HG02870 (cell line): ENCODE results near the gene EPB41L5.
"Not testable (repeated sequence)": the region's sequence is repeated elsewhere in the genome, so short reads cannot be mapped to it uniquely, and the experiment has no call there.

Experiments used
- ATAC-seq: cut with Tn5 transposase; IDR thresholded peaks from one replicate; pipeline ENCODE4 v1.9.1; 2021; ENCODE audit warnings: mild to moderate bottlenecking, moderate library complexity; ENCODE audit not compliant: unreplicated experiment

The EPB41L5 gene

GRCh38 chr2:120094795-120095194 is 81.9 kb downstream of the EPB41L5 start:
- no peak for ATAC-seq

DNA sequence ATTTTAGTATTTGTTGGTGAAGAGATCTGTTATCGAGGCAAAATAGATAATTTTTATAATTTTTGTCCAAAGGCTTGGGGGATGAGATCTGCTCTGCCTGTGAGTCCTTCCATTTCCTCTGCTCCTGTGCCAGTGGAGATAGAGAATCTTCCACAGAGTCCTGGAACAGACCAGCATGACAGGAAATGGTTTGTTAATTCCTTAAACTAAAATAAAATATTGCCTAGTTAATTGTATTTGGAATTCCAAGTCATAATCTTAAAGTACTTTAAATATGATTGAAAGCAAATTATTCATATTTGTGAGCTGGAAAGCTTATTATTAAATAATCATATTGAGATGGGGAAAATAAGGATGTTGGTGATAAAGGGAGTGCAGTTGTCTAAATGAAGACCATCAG is 87.8 kb downstream of the EPB41L5 start:
- ATAC-seq, result no peak

DNA sequence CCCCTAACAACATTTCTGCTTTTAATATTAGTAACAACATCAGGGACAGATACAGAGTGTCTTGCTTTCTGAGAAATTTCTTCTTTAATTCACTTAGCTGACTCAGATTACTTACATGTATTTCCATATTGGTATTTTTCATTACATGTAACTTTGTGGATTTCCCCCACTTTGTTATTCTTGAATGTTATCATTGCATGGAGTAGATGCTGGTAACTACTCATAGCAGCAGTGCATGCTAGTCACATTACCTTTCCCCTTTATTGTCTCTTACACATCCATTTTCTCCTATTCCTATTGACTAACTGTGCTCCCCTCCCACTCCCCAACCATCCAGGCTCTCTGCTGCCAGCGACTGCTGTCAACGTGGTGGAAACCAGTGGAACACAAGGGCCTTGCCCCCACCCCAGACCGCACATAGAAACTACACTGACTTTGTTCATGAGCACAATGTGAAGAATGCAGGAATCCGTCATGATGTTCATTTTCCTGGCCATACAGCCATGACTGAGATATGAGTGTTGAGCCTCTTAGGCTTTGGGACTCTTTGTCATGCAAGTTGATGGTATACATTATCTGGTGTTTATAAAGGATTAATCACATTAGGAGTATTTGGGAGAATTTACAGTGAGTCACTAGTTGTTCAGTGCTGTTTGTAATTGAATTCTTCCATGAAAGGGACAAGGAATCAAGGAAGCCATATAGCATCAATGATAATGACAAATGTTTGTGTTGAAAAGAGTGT is 91.0 kb downstream of the EPB41L5 start:
- ATAC-seq, result no peak

DNA sequence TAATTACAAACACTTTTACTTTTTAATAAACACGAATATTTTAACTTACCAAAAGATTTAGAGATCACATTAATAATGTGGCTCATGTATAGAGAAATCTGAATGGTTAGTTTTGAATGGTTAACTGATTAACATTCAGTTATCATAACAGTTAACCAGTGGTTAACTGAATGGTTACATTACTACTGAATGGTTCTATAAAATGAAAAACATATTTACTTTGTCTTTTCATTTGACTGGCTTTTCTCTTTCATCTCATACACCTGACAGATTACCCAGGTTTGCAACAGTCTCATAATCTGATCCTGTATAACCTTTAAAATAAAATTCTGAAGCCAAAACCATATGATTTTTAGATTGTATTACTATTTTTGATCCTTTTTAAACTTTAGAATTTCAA is 91.9 kb downstream of the EPB41L5 start:
- no peak for ATAC-seq

- peak; percentile 89 for ATAC-seq
Observed at GRCh38 chr2:120105360-120105759, 92.5 kb downstream of the EPB41L5 start.

- ATAC-seq, result no peak
Observed at GRCh38 chr2:120108049-120108448, 95.2 kb downstream of the EPB41L5 start.

- no peak for ATAC-seq
Observed at GRCh38 chr2:120108749-120109148, 95.9 kb downstream of the EPB41L5 start.

DNA sequence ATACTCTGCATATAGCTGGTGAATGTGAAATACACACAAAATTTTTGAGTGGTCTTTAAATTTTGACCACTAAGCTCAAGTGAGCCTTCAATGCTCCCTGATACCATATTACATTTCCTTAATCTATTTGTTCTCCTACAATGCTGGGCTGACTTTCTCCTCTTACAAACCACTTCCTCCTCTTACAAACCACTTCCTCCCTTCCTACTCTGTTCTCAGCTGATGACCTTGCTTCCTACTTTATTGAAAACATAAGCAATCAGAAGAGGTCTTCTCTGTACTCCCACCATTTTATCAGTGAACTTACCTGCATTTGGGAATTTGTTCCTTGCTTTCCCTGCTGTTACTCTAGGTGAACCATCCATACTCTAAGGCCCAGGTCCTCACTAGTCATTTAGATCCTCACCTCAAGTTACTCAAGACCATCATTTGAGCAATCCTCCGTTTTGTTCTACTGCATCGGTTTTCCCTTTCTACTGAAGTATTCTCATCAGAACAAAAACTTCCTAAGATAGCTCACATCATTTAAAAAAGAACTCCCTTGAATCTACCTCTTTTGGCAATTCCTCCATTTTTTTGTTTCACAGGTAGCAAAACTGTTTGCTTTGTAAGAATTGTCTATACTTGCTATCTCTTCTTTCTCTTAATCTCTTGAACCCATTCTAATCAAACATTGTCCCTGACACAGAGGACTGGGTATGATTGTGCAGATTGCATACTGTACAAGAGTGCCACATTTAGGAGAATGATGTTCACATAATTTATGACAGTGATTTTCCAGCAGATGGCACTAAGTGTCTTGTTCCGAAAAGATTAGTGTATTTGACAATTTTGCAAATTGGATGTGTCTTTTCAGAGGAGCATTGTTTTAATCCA is 96.5 kb downstream of the EPB41L5 start:
- ATAC-seq, result no peak

GRCh38 chr2:120110062-120110362 is 97.1 kb downstream of the EPB41L5 start:
- no peak for ATAC-seq

DNA sequence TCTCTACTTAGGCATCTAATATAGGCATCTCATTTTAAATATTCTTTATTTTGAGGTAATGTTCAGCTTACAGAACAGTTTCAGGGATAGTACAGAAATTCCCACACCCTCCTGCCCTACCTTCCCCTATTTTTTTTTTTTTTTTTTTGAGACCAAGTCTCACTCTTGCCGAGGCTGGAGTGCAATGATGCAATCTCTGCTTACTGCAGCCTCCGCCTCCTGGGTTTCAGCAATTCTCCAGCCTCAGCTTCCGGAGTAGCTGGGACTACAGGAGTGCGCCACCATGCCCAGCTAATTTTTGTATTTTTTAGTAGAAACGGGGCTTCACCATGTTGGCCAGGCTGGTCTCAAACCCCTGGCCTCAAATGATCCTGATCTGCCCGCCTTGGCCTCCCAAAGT is 97.6 kb downstream of the EPB41L5 start:
- ATAC-seq, result no peak

DNA sequence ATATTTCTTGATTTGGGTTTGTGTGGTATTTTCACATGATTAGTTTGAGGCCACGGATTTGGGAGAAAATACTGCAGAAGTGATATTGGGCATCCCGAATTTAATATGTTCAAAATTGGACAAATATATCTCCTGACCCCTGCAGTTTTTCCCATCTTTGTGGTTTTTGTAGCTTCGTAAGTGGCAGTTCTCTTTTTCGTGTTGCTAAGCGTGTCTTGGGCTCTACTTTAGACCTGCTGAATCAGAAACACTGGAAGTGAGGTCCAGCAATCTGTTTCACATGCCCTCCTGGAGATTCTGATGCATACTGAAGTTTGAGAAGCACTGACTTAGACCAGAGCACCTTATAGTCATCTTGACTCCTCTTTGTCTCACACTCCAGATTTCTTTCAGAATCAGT is 98.3 kb downstream of the EPB41L5 start:
- ATAC-seq, result no peak

DNA sequence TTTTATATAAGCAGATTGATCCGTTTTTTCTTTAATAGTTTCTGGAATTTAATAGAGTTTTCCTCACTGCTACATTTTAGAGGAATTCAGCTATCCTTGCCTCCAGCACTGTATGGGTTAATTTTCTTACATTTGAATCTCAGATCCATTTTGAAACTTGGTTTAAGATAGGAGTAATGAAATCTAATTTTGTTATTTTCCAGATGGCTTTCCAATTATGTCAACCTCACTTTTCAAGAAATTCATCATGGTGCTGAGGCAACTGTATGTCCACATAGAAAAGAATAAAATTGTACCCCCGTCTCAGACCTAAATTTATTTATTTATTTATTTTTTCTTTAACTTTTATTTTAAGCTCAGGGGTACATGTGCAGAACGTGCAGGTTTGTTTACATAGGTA is 105.1 kb downstream of the EPB41L5 start:
- no peak for ATAC-seq

DNA sequence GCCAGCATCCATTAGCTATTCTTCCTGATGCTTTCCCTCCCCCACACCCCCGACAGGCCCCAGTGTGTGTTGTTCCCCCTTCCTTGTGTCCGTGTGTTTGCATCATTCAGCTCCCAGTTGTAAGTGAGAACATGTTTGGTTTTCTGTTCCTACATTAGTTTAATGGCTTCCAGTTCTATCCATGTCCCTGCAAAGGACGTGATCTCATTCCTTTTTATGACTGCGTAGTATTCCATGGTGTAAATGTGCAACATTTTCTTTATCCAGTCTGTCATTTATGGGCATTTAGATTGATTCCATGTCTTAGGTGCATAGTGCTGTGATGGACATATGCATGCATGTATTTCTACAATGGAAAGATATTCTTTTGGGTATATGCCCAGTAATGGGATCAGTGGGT is 105.6 kb downstream of the EPB41L5 start:
- ATAC-seq, result no peak

DNA sequence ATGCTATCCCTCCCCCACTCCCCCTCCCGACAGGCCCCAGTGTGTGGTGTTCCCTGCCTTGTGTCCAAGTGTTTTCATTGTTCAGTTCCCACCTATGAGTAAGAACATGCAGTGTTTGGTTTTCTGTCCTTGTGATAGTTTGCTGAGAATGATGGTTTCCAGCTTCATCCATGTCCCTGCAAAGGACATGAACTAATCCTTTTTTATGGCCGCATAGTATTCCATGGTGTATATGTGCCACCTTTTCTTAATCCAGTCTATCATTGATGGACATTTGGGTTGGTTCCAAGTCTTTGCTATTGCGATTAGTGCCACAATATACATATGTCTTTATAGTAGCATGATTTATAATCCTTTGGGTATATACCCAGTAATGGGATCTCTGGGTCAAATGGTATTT is 108.5 kb downstream of the EPB41L5 start:
- ATAC-seq, result not testable (repeated sequence)

GRCh38 chr2:120123090-120123489 is 110.2 kb downstream of the EPB41L5 start:
- ATAC-seq, result no peak

DNA sequence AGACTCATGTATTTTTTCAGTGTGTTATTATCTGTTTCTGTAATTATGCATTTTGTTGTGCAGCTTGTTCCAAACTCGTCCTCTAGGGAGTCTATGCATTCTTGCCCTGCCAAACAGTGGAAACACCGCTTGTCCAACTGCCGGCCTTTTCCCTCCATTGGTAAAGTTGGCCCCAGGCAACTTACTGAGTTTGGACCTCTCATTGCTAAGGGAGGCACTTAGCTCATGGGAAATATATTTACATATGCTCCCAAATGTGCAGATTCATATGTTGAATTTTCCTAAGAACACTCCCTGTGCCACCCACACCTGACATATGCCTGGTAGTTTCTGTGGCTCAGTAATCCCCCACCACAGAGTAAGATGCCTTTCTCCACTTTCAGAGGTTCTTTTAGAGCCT is 112.3 kb downstream of the EPB41L5 start:
- no peak for ATAC-seq

DNA sequence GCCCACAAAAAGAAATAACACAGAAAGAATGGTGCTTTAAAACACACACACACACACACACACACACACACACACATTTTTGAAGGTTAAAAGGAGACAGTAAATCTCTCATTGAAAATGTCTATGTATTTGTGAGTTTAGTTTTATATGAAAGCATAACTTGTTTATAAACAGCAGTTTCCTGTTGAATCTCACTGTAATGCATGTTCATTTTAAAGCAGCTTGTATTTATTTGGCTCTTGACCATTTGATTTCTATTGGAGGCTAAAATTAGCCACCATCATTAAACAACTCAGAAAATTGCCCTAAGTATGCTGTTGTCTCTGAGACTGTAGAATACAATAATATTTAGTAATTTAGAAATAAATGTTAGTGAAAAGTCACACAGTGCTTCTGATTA is 115.3 kb downstream of the EPB41L5 start:
- no peak for ATAC-seq

DNA sequence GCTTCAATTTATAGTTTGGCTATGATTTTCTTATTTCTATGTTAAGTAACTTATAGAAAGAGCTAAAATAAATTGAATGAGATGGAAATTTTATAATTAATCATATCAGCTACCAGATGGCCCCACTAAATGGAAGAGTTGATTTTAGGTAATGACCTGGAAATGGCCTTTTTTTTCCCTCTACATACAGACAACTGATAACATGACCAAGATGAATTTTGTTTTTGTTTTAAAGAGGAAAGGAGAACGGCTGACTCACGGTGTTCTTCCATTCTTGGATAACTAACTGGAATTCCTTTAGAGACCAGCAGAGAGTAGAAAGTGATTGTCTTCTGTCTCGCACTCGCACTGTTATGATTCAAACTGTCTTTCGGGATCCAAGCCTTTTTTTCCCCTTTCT is 119.3 kb downstream of the EPB41L5 start:
- ATAC-seq, result no peak

- ATAC-seq, result no peak
Observed at GRCh38 chr2:120132691-120133090, 119.8 kb downstream of the EPB41L5 start.

- no peak for ATAC-seq
Observed at GRCh38 chr2:120133572-120134244, 120.8 kb downstream of the EPB41L5 start.

DNA sequence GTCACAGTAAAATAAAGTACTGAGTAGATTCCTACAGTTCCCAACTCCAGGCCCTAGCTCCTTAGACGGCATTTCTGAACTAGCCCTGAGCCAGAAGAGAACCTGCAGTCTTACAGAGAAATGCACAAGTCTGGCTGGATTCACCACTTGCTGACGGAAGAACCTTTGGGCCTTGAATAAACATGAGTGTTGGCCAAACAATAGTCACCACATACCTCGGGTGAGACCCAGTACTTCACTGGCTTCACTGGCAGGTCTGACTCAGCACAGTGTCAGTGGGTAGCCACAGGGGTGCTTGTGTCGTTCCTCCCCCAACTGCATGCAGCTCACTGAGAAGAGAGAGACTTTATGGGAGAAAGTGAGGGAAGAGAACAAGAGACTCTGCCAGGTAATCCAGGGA is 121.4 kb downstream of the EPB41L5 start:
- ATAC-seq, result no peak

GRCh38 chr2:120135013-120135412 is 122.1 kb downstream of the EPB41L5 start:
- not testable (repeated sequence) for ATAC-seq
